Lung (tissue), 12 donors: ENCODE results near the gene TMEM181. TPM values are rescaled to one million over a fixed set of nuclear protein-coding genes. Genes with fewer than 3 reads are reported as not detected.

Source experiments
- ATAC-seq: fragments of 200-7000 bp; cut with Tn5 transposase; one replicate; pipeline ENCODE4 v1.9.1; 2020; ENCODE audit warnings: moderate number of reproducible peaks; ENCODE audit not compliant: insufficient read depth, low FRiP score
- DNase-seq, 3 donors: peaks; one replicate each; pipeline ENCODE4 v3.0.0-alpha.2; 2013 to 2017
- H3K27ac ChIP-seq, 2 donors: one replicate each; pipeline ENCODE4 v1.5.1; 2013; ENCODE audit warnings: mild to moderate bottlenecking in 2 of 2, moderate library complexity in 2 of 2, control low read depth in 1 of 2, inconsistent platforms in 1 of 2, low read depth in 1 of 2, low read length in 1 of 2
- H3K27me3 ChIP-seq, 3 donors: one replicate each; pipeline ENCODE4 v1.5.1; 2013; ENCODE audit warnings: low read length in 2 of 3; ENCODE audit not compliant: control insufficient read depth in 3 of 3, insufficient read depth in 3 of 3
- H3K36me3 ChIP-seq, 4 donors: one replicate each; pipeline ENCODE4 v1.5.1; 2013; ENCODE audit warnings: low read length in 4 of 4, mild to moderate bottlenecking in 1 of 4, moderate library complexity in 1 of 4; ENCODE audit not compliant: control insufficient read depth in 4 of 4, insufficient read depth in 4 of 4
- H3K4me1 ChIP-seq, 5 donors: one replicate each; pipeline ENCODE4 v1.5.1; 2013; ENCODE audit warnings: low read length in 5 of 5, mild to moderate bottlenecking in 2 of 5, moderate library complexity in 1 of 5; ENCODE audit not compliant: control insufficient read depth in 5 of 5, insufficient read depth in 5 of 5
- H3K4me3 ChIP-seq: one replicate; pipeline ENCODE4 v1.5.1; 2013; ENCODE audit warnings: mild to moderate bottlenecking, control low read depth, moderate library complexity
- H3K9ac ChIP-seq, 2 donors: one replicate each; pipeline ENCODE4 v1.5.1; 2013; ENCODE audit warnings: low read length in 2 of 2, control low read depth in 1 of 2; ENCODE audit not compliant: insufficient read depth in 1 of 2
- H3K9me3 ChIP-seq, 4 donors: one replicate each; pipeline ENCODE4 v1.5.1; 2013; ENCODE audit warnings: low read length in 3 of 4, mild to moderate bottlenecking in 1 of 4, moderate library complexity in 1 of 4; ENCODE audit not compliant: control insufficient read depth in 4 of 4, insufficient read depth in 3 of 4
- CTCF ChIP-seq: IDR thresholded peaks from 2 replicates; pipeline ENCODE4 v1.5.1; 2012; ENCODE audit warnings: mild to moderate bottlenecking; ENCODE audit errors: control extremely low read depth, extremely low read depth
- WGBS, 2 donors: extraction: QIAGEN DNeasy Blood & Tissue Kit; methylation state at CpG; one replicate each; pipeline ENCODE4 v1.1.7; 2013; 5-methylcytosine and 5-hydroxymethylcytosine counted together
- polyA plus RNA-seq, 2 donors: library from polyadenylated mRNA; stranded (reverse); fragments of 200-250 nt; gene quantifications; one replicate each; pipeline ENCODE4 v1.2.1, GENCODE V29; 2013
- total RNA-seq, 2 donors: library from RNA; depleted of rRNA in 1 of 2; stranded (reverse); fragments of >200 nt in 1 of 2; gene quantifications; one replicate each; pipeline ENCODE4 v1.2.1, GENCODE V29; 2014 to 2021
- donor health status: control.
- donor health status: control.
- donor health status: Bipolar disorder and iron deficiency.
- donor health status: healthy.
- donor health status: DM: yes; HTN: yes; CAD: no.

The TMEM181 gene
- total and polyA plus RNA-seq, 4 donors: 14.5 to 28.5 (median 20.5) TPM

- H3K36me3 ChIP-seq: peaks cover 0 to 5% (median 0%) of the 10 kb centered on the region in 4 donors
- 81 to 88% methylated on average over 4 of the region's 4 CpGs for WGBS, 2 donors
- H3K9ac ChIP-seq: no peak overlapping the region
- peaks cover 0 to 16% (median 0%) of the 10 kb centered on the region in 5 donors for H3K4me1 ChIP-seq
- no peak overlapping the region for H3K27ac ChIP-seq
- H3K9me3 ChIP-seq: no peaks in the 10 kb centered on the region
- no peak for ATAC-seq
- no peak for TF ChIP-seq CTCF
- H3K27me3 ChIP-seq: no peaks in the 10 kb centered on the region
- H3K4me3 ChIP-seq: no peak overlapping the region
- no peak for DNase-seq
Measured at GRCh38 chr6:158575550-158575949, 15.7 kb downstream of the TMEM181 start.

GRCh38 chr6:158584236-158584651 is 24.4 kb downstream of the TMEM181 start:
- Histone ChIP-seq H3K27ac (no peak overlapping the region), H3K4me3 (no peak overlapping the region), H3K9me3 (no peaks in the 10 kb centered on the region), H3K27me3 (no peaks in the 10 kb centered on the region), H3K36me3 (peaks cover 13 to 28% (median 21%) of the 10 kb centered on the region in 4 donors), H3K9ac (no peak overlapping the region), H3K4me1 (no peaks in the 10 kb centered on the region)
- ATAC-seq (no peak), DNase-seq (no peak)
- WGBS, 2 donors: 93% methylated on average over 8 of the region's 8 CpGs
- no peak for TF ChIP-seq CTCF

GRCh38 chr6:158586652-158587051 is 26.8 kb downstream of the TMEM181 start:
- no peaks in the 10 kb centered on the region for H3K27me3 ChIP-seq
- 94 to 98% methylated on average over 8 of the region's 8 CpGs for WGBS, 2 donors
- no peak overlapping the region for H3K4me3 ChIP-seq
- no peak for ATAC-seq
- no peak overlapping the region for H3K27ac ChIP-seq
- peaks cover 17 to 43% (median 27%) of the 10 kb centered on the region in 4 donors for H3K36me3 ChIP-seq
- no peaks in the 10 kb centered on the region for H3K9me3 ChIP-seq
- no peak for TF ChIP-seq CTCF
- no peak for DNase-seq
- H3K9ac ChIP-seq: no peak overlapping the region
- H3K4me1 ChIP-seq: no peaks in the 10 kb centered on the region

GRCh38 chr6:158589366-158589765 is 29.5 kb downstream of the TMEM181 start:
- Histone ChIP-seq H3K9ac (no peak overlapping the region), H3K9me3 (no peaks in the 10 kb centered on the region), H3K27ac (no peak overlapping the region), H3K27me3 (no peaks in the 10 kb centered on the region), H3K4me1 (no peaks in the 10 kb centered on the region), H3K36me3 (peaks cover 13 to 55% (median 26%) of the 10 kb centered on the region in 4 donors), H3K4me3 (no peak overlapping the region)
- no peak for DNase-seq
- no peak for TF ChIP-seq CTCF
- 91 to 94% methylated on average over 8 of the region's 8 CpGs for WGBS, 2 donors
- ATAC-seq: no peak
